LHCN-M2 (cell line): ENCODE measurements around the gene DCAF11. TPM values are rescaled to one million over a fixed set of nuclear protein-coding genes. Genes with fewer than 3 reads are reported as not detected.
"Not testable (repeated sequence)": the region's sequence is repeated elsewhere in the genome, so short reads cannot be mapped to it uniquely, and the experiment has no call there.

Experiments
- DNase-seq: peaks from one replicate; pipeline ENCODE4 v3.0.0-alpha.2; 2012; ENCODE audit warnings: low read depth
- total RNA-seq: library from RNA; depleted of rRNA; stranded (reverse); fragments of >200 nt; gene quantifications from 2 replicates; pipeline ENCODE4 v1.2.3, GENCODE V29; 2014

Gene DCAF11
- total RNA-seq, 1 experiment from 2014 or later, result 64.6 TPM

GRCh38 chr14:24095271-24096068 is 19.1 kb upstream of the DCAF11 start:
- peak; percentile 11 for DNase-seq

- no peak for DNase-seq
These were observed 17.9 kb upstream of the DCAF11 start for GRCh38 chr14:24096545-24097181.

- DNase-seq, result no peak
These were observed 16.2 kb upstream of the DCAF11 start for GRCh38 chr14:24098229-24098926.

- no peak for DNase-seq
These were observed 15.4 kb upstream of the DCAF11 start for GRCh38 chr14:24098927-24099813.

- no peak for DNase-seq
These were observed 14.2 kb upstream of the DCAF11 start for GRCh38 chr14:24100197-24100981.

- no peak for DNase-seq
These were observed 13.5 kb upstream of the DCAF11 start for GRCh38 chr14:24100982-24101494.

GRCh38 chr14:24102357-24103048 is 12.1 kb upstream of the DCAF11 start:
- no peak for DNase-seq

- no peak for DNase-seq
These were observed 11.1 kb upstream of the DCAF11 start for GRCh38 chr14:24103451-24103850.

GRCh38 chr14:24105609-24106239 is 8.9 kb upstream of the DCAF11 start:
- DNase-seq, result not testable (repeated sequence)

- DNase-seq, result no peak
These were observed 7.8 kb upstream of the DCAF11 start for GRCh38 chr14:24106672-24107271.

- no peak for DNase-seq
These were observed 6.2 kb upstream of the DCAF11 start for GRCh38 chr14:24108336-24108874.

GRCh38 chr14:24110060-24110459 is 4.5 kb upstream of the DCAF11 start:
- DNase-seq, result no peak

- no peak for DNase-seq
These were observed 4.1 kb upstream of the DCAF11 start for GRCh38 chr14:24110523-24110922.

- no peak for DNase-seq
These were observed 1.2 kb upstream of the DCAF11 start for GRCh38 chr14:24113379-24113800.

GRCh38 chr14:24113801-24114531 is 611 bp upstream of the DCAF11 start:
- DNase-seq, result peak; percentile 91

- no peak for DNase-seq
These were observed 998 bp downstream of the DCAF11 start for GRCh38 chr14:24115422-24116127.

GRCh38 chr14:24116128-24116814 is 1.7 kb downstream of the DCAF11 start:
- DNase-seq, result no peak
